A673 (cell line): ENCODE data around the gene GRID2. TPM values are rescaled to one million over a fixed set of nuclear protein-coding genes. Genes with fewer than 3 reads are reported as not detected.

Source experiments
- BruUV-seq: library from RNA; stranded (reverse); fragments of 400-500 nt; replicated peaks from 2 replicates; lab custom pipeline; 2021; lab: Mats Ljungman, UMichigan
- CTCF ChIA-PET: fragments of 300-600 bp; sonication (Branson Sonifier 250); formaldehyde crosslinking; loops from one replicate; lab custom pipeline; 2022; ENCODE audit warnings: antibody characterized with exemption; lab: Charles Lee
- POLR2A ChIA-PET: fragments of 300-600 bp; sonication (Branson Sonifier 250); formaldehyde crosslinking; loops from one replicate; lab custom pipeline; 2022; ENCODE audit warnings: antibody characterized with exemption; ENCODE audit not compliant: low non-redundant PET; lab: Charles Lee
- DNase-seq: peaks from one replicate; pipeline ENCODE4 v3.0.0-alpha.2; 2015; ENCODE audit warnings: low spot score
- H3K27ac ChIP-seq: fragments of 200-600 bp; sonication (generic); 2 replicates; pipeline ENCODE4 v1.5.1; 2016; ENCODE audit warnings: mixed run types, low read depth, mild to moderate bottlenecking, mixed read lengths, antibody characterized with exemption, low read length; ENCODE audit not compliant: poor library complexity, severe bottlenecking
- H3K27me3 ChIP-seq: fragments of 200-600 bp; sonication (generic); replicated peaks from 2 replicates; pipeline ENCODE4 v1.6.1; 2017; ENCODE audit warnings: mixed run types, low read depth, mild to moderate bottlenecking, mixed read lengths, antibody characterized with exemption, low read length; ENCODE audit not compliant: insufficient read depth, poor library complexity
- H3K36me3 ChIP-seq: fragments of 200-600 bp; sonication (generic); 2 replicates; pipeline ENCODE4 v1.6.1; 2016; ENCODE audit warnings: mixed run types, mild to moderate bottlenecking, mixed read lengths, antibody characterized with exemption, low read length; ENCODE audit not compliant: insufficient read depth, poor library complexity, severe bottlenecking
- H3K4me1 ChIP-seq: fragments of 200-600 bp; sonication (generic); 2 replicates; pipeline ENCODE4 v1.6.1; 2017; ENCODE audit warnings: mixed run types, mild to moderate bottlenecking, mixed read lengths, antibody characterized with exemption, low read length; ENCODE audit not compliant: insufficient read depth, poor library complexity, severe bottlenecking
- H3K4me3 ChIP-seq: fragments of 200-600 bp; sonication (generic); 2 replicates; pipeline ENCODE4 v1.5.1; 2016; ENCODE audit warnings: low read depth, mixed run types, mild to moderate bottlenecking, mixed read lengths, low read length; ENCODE audit not compliant: poor library complexity, severe bottlenecking
- H3K9me3 ChIP-seq: fragments of 200-600 bp; sonication (generic); 2 replicates; pipeline ENCODE4 v1.6.1; 2016; ENCODE audit warnings: mixed run types, low read depth, mild to moderate bottlenecking, mixed read lengths, antibody characterized with exemption, low read length; ENCODE audit not compliant: poor library complexity, severe bottlenecking
- EZH2 ChIP-seq: fragments of 200-600 bp; sonication (generic); IDR thresholded peaks from 2 replicates; pipeline ENCODE4 v1.6.1; 2017; ENCODE audit warnings: borderline replicate concordance, low read depth, mild to moderate bottlenecking, mixed read lengths, antibody characterized with exemption, low read length; ENCODE audit not compliant: poor library complexity, severe bottlenecking
- intact Hi-C: fragments of 100-400 bp; cut with micrococcal nuclease; formaldehyde crosslinking; loops from one replicate; pipeline ENCODE4 v1.10.0; 2022; ENCODE audit not compliant: unreplicated experiment
- total RNA-seq: library from RNA; stranded (reverse); gene quantifications from 2 replicates; pipeline ENCODE4 v1.2.3, GENCODE V29; 2021
- TF ChIP-seq, protein P1 (sequence below): fragments of 300-800, 200-600 bp; sonication (generic); conservative IDR thresholded peaks from 2 replicates; pipeline ENCODE4 v1.5.1; 2017; ENCODE audit warnings: low read depth, mild to moderate bottlenecking, antibody characterized with exemption, low read length, moderate library complexity, mixed read lengths

The GRID2 gene
- total RNA-seq, 1 experiment from 2014 or later = not detected

DNA sequence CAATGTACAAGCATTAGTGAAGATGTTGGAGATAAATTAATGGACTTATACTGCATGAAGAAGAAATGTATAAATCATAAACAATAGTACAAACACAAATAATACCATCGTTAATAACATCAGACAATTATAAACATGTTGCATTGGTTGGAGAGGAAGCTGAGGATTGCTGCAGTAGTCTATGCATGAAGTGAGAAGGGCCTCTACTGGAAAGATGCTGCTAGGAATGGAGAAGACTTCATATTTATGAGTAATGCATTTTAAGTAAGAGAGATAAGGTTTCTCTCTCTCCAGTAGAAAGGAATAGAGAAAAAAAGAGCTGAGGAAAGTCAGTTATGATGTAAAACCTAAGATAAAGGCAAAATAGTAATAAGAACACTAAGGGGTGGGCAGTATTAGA, 247.8 kb downstream of the GRID2 start:
- BruUV-seq = no TSS peak
- ChIA-PET POLR2A (no interaction called here), CTCF (no interaction called here)
- H3K36me3 ChIP-seq = no peaks in the 10 kb centered on the region
- intact Hi-C loops = no loop called here
- no peak overlapping the region for H3K27ac ChIP-seq
- no peak overlapping the region for H3K4me3 ChIP-seq
- no peak for DNase-seq
- H3K4me1 ChIP-seq = no peaks in the 10 kb centered on the region
- TF ChIP-seq EZH2 = no peak
- TF ChIP-seq, protein P1, sequence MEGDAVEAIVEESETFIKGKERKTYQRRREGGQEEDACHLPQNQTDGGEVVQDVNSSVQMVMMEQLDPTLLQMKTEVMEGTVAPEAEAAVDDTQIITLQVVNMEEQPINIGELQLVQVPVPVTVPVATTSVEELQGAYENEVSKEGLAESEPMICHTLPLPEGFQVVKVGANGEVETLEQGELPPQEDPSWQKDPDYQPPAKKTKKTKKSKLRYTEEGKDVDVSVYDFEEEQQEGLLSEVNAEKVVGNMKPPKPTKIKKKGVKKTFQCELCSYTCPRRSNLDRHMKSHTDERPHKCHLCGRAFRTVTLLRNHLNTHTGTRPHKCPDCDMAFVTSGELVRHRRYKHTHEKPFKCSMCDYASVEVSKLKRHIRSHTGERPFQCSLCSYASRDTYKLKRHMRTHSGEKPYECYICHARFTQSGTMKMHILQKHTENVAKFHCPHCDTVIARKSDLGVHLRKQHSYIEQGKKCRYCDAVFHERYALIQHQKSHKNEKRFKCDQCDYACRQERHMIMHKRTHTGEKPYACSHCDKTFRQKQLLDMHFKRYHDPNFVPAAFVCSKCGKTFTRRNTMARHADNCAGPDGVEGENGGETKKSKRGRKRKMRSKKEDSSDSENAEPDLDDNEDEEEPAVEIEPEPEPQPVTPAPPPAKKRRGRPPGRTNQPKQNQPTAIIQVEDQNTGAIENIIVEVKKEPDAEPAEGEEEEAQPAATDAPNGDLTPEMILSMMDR = no peak
- H3K9me3 ChIP-seq = no peaks in the 10 kb centered on the region
- H3K27me3 ChIP-seq = no peaks in the 10 kb centered on the region

GRCh38 chr4:92566269-92566668, 262.5 kb downstream of the GRID2 start:
- H3K4me1 ChIP-seq = no peaks in the 10 kb centered on the region
- no peak for TF ChIP-seq EZH2
- TF ChIP-seq, protein P1 = no peak
- no peaks in the 10 kb centered on the region for H3K36me3 ChIP-seq
- ChIA-PET POLR2A (no interaction called here), CTCF (no interaction called here)
- DNase-seq = no peak
- H3K27ac ChIP-seq = no peak overlapping the region
- no TSS peak for BruUV-seq
- H3K9me3 ChIP-seq = no peaks in the 10 kb centered on the region
- no peaks in the 10 kb centered on the region for H3K27me3 ChIP-seq
- intact Hi-C loops = no loop called here
- no peak overlapping the region for H3K4me3 ChIP-seq

GRCh38 chr4:92580816-92581215, 277.1 kb downstream of the GRID2 start:
- BruUV-seq = no TSS peak
- no peaks in the 10 kb centered on the region for H3K9me3 ChIP-seq
- H3K27me3 ChIP-seq = no peaks in the 10 kb centered on the region
- no peak overlapping the region for H3K4me3 ChIP-seq
- no peak overlapping the region for H3K27ac ChIP-seq
- no peaks in the 10 kb centered on the region for H3K4me1 ChIP-seq
- TF ChIP-seq EZH2 = no peak
- TF ChIP-seq, protein P1 = no peak
- DNase-seq = no peak
- intact Hi-C loops = no loop called here
- ChIA-PET POLR2A (no interaction called here), CTCF (no interaction called here)
- H3K36me3 ChIP-seq = no peaks in the 10 kb centered on the region
